BLaER1 treated with 17β-estradiol and CSF1 and Interleukin-3, amounts not matched to agents 10 nM and 100 nM (cell line): ENCODE measurements around the gene CCDC160.
"Not testable (repeated sequence)": the region's sequence is repeated elsewhere in the genome, so short reads cannot be mapped to it uniquely, and the experiment has no call there.

ENCODE experiments used
- H3K27ac ChIP-seq, 11 experiments: shearing (Covaris generic); formaldehyde crosslinking; 2 replicates each; pipeline ENCODE4 v1.8.1; 2022
- H3K27me3 ChIP-seq, 11 experiments: shearing (Covaris generic); formaldehyde crosslinking; 2 replicates each; pipeline ENCODE4 v1.8.1; 2022
- H3K36me3 ChIP-seq, 11 experiments: shearing (Covaris generic); formaldehyde crosslinking; 2 replicates each; pipeline ENCODE4 v1.8.1; 2022
- H3K4me1 ChIP-seq, 10 experiments: shearing (Covaris generic); formaldehyde crosslinking; 2 replicates each; pipeline ENCODE4 v1.8.1; 2022
- H3K4me2 ChIP-seq, 11 experiments: shearing (Covaris generic); formaldehyde crosslinking; 2 replicates each; pipeline ENCODE4 v1.8.1; 2022
- H3K4me3 ChIP-seq, 10 experiments: shearing (Covaris generic); formaldehyde crosslinking; 2 replicates each; pipeline ENCODE4 v1.8.1; 2022
- H3K9ac ChIP-seq, 11 experiments: shearing (Covaris generic); formaldehyde crosslinking; 2 replicates each; pipeline ENCODE4 v1.8.1; 2022
- H3K9me3 ChIP-seq, 11 experiments: shearing (Covaris generic); formaldehyde crosslinking; replicated peaks in 1 of 11; 2 replicates each; pipeline ENCODE4 v1.8.1; 2022
- H4K20me1 ChIP-seq, 11 experiments: shearing (Covaris generic); formaldehyde crosslinking; 2 replicates each; pipeline ENCODE4 v1.8.1; 2022
- Cebpa-rat ChIP-seq, 11 experiments: shearing (Covaris generic); IDR thresholded peaks; 2 replicates each; pipeline ENCODE4 v1.8.1; 2022

The CCDC160 gene

DNA sequence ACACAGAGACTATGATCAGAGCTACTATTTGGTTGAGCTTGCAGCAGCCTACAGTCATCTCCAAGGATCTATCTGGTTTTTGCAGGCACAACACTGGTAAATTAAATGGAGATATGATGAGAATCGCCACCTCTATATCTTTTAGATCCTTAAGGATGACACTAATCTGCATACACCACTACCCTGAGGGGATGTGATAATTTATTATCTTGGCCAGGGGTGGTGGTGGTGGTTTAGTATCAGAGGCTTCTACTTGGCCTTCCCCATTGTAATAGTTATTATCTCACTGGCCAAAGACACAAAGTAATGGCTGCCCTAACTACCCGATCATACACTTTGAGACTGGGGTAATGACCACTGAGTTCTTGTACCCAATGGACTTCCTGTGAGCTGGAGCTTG, 21.2 kb downstream of the CCDC160 start:
- no peaks in the 10 kb centered on the region for H3K9me3 ChIP-seq
- peaks cover 80 to 99% (median 94%) of the 10 kb centered on the region in 11 experiments for H3K27me3 ChIP-seq
- H3K27ac ChIP-seq, result no peak overlapping the region
- no peaks in the 10 kb centered on the region for H3K4me1 ChIP-seq
- H3K9ac ChIP-seq, result no peak overlapping the region
- H3K36me3 ChIP-seq, result no peaks in the 10 kb centered on the region
- no peak overlapping the region for H3K4me2 ChIP-seq
- H4K20me1 ChIP-seq, result no peaks in the 10 kb centered on the region; a peak in 5 of 22 replicates
- TF ChIP-seq Cebpa-rat (IDR thresholded peaks at IDR 0.05), result no peak
- no peak overlapping the region for H3K4me3 ChIP-seq

DNA sequence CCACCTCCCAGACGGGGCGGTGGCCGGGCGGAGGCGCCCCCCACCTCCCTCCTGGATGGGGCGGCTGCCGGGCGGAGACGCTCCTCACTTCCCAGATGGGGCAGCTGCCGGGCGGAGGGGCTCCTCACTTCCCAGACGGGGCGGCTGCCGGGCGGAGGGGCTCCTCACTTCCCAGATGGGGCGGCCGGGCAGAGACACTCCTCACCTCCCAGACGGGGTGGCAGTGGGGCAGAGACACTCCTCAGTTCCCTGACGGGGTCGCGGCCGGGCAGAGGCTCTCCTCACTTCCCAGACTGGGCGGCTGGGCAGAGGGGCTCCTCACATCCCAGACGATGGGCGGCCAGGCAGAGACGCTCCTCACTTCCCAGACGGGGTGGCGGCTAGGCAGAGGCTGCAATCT, 49.0 kb downstream of the CCDC160 start:
- H3K4me3 ChIP-seq, H3K4me2 ChIP-seq, H3K27ac ChIP-seq, H3K9ac ChIP-seq, H4K20me1 ChIP-seq, H3K4me1 ChIP-seq, H3K36me3 ChIP-seq: not testable (repeated sequence)
- peaks cover 9 to 30% (median 19%) of the 10 kb centered on the region in 11 experiments; a peak in 20 of 22 replicates for H3K9me3 ChIP-seq
- H3K27me3 ChIP-seq, result peaks cover 36 to 72% (median 63%) of the 10 kb centered on the region in 11 experiments

DNA sequence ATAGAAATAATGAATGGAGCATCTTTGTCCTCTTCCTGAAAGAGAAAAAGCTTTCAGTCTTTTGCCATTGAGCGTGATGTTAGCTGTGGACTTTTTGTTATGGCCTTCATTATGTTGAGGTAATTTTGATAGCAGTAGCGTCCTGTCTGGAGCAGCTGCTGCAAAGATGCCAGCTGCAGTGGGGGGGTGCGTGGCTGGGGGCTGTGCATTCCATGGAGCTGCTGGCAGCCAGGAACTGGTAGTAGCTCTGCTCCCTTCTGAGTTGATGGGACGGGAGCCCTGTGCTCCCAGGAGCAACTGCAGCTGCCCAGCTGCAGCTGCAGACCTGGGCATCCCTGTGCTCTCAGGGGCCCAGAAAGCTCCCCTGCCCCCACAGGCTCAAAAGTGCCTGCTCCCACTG, 50.4 kb downstream of the CCDC160 start:
- Histone ChIP-seq H3K27ac (no peak overlapping the region), H3K9ac (no peak overlapping the region), H3K27me3 (peaks cover 44 to 76% (median 69%) of the 10 kb centered on the region in 11 experiments), H3K4me3 (no peak overlapping the region), H3K36me3 (no peaks in the 10 kb centered on the region), H3K4me2 (no peak overlapping the region), H4K20me1 (no peaks in the 10 kb centered on the region; a peak in 1 of 22 replicates), H3K4me1 (no peaks in the 10 kb centered on the region), H3K9me3 (peaks cover 9 to 29% (median 20%) of the 10 kb centered on the region in 11 experiments; a peak in 19 of 22 replicates)
- TF ChIP-seq Cebpa-rat (IDR thresholded peaks at IDR 0.05), result no peak

DNA sequence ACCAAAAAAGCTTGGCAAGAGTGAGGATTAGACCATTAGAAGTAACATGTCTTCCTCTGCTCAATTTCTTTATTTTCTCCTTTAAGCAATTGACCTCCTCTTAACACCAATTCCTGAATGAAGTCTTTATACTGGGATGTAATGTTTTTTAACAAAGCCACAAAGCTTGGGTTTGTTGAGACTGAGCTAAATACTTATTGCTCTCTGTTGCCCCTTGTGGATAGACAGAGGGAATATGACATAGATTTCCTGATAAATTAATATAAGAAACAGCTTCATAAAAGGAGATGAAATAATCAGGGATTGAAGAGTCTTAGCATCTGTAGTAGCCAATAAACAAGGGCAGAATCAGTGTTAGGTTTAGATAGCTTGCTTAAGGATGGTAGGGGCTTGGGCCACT, 57.6 kb downstream of the CCDC160 start:
- no peaks in the 10 kb centered on the region for H3K4me1 ChIP-seq
- peaks cover 17 to 44% (median 25%) of the 10 kb centered on the region in 11 experiments for H3K9me3 ChIP-seq
- H3K27ac ChIP-seq, result no peak overlapping the region
- peaks cover 81 to 95% (median 92%) of the 10 kb centered on the region in 11 experiments for H3K27me3 ChIP-seq
- H3K9ac ChIP-seq, result no peak overlapping the region
- no peak overlapping the region for H3K4me2 ChIP-seq
- no peak for TF ChIP-seq Cebpa-rat (IDR thresholded peaks at IDR 0.05)
- no peaks in the 10 kb centered on the region; a peak in 1 of 22 replicates for H4K20me1 ChIP-seq
- no peak overlapping the region for H3K4me3 ChIP-seq
- no peaks in the 10 kb centered on the region for H3K36me3 ChIP-seq
